Renal cortex interstitium (tissue), 11 donors: ENCODE data around the gene TNRC6C. TPM values are rescaled to one million over a fixed set of nuclear protein-coding genes. Genes with fewer than 3 reads are reported as not detected.
A peak's percentile ranks its signal among the peaks of the same experiment; 100 is the strongest.
"Not testable (repeated sequence)": the region's sequence is repeated elsewhere in the genome, so short reads cannot be mapped to it uniquely, and the experiment has no call there.

ENCODE experiments used
- DNase-seq, 11 donors: peaks; one replicate each; pipeline ENCODE4 v3.0.0-alpha.2; 2013; ENCODE audit warnings: low read depth in 9 of 11, low spot score in 4 of 11; ENCODE audit errors: extremely low read depth in 1 of 11
- polyA plus RNA-seq, 3 donors: library from polyadenylated mRNA; unstranded; fragments of 120-200 nt; gene quantifications; one replicate each; pipeline ENCODE4 v1.2.1, GENCODE V29; 2013; ENCODE audit not compliant: insufficient read length in 3 of 3

TNRC6C gene
- polyA plus RNA-seq, 3 donors, result 11.5 to 18.6 (median 14.0) TPM

DNA sequence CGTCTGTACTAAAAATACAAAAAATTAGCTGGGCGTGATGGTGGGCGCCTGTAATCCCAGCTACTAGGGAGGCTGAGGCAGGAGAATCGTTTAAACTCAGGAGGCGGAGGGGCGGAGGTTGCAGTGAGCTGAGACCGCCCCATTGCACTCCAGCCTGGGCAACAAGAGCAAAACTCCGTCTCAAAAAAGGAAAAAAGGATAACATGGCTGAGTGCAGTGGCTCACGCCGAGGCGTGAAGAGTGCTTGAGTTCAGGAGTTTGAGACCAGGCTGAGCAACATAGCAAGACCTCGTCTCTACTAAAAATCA, 181.3 kb downstream of the TNRC6C start:
- not testable (repeated sequence) for DNase-seq

DNA sequence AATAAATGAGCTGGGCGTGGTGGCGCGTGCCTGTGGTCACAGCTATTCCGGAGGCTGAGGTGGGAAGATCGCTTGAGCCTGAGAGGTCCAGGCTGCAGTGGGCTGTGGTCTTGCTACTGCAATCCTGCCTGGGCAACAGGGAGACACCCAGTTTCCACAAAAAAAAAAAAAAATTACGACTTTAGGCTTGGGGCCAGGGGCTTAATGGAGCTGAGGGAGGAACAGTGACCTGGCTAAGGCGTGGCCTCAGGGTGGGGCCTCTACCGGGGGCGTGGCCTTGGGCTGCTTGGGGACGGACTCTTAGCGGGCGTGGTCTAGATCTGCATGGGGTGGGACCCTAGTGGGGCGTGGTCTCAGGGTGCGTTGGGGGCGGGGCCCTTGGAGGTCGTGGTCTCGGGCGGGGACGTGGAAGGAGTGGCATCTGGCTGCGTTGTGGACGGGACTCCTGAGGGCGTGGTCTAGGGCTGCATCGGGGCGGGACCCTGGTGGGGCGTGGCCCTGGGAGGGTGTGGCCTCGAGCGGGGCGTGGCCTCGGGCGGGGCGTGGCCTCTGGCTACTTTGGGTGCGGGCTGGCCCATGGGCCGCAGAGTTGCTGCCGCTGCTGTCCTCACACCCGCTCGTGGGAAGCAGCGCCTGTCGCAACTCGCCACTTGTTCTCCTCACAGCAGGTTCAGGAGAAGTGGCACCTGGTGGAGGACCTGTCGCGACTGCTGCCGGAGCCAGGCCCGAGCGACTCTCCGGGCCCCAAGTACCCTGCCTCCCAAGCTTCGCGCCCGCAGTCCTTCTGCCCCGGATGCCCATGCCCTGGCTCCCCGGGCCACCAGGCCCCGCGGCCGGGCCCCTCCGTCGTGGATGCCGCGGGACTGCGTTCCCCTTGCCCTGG, 181.9 kb downstream of the TNRC6C start:
- DNase-seq, result peak in 2 of 11 donors; percentile 47 to 82

DNA sequence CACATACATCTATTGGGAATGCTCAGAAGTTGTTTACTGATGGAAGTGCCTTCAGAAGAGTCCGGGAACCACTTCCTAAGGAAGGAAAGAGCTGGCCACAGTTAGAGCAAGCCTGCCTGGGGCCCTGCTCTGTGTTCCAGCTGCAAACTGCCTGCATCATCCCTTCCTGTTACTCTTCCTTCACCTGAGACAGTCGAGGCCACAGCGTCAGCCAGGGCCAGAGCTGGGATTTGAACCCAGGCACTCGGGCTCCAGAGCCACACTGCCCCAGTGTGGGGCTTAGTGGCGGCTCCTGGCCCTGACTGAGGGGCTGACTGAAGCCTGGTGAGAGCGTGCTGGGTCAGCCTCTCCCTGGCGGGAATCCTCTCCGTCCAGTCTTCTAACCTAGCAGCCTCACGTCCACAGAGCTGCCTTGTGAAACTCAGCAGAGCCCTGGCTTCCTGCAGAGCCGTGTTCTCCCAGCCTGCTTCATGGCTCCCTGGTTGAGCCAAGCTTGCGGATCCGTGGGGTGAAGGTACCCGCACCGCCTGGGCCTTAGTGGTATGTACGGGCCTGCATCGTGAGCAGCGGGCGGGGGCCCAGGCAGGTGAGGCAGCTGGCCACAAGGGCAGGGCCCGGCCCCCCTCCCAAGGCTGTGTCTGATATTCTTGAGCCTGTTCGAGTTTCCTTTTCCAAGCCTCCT, 183.1 kb downstream of the TNRC6C start:
- no peak for DNase-seq

DNA sequence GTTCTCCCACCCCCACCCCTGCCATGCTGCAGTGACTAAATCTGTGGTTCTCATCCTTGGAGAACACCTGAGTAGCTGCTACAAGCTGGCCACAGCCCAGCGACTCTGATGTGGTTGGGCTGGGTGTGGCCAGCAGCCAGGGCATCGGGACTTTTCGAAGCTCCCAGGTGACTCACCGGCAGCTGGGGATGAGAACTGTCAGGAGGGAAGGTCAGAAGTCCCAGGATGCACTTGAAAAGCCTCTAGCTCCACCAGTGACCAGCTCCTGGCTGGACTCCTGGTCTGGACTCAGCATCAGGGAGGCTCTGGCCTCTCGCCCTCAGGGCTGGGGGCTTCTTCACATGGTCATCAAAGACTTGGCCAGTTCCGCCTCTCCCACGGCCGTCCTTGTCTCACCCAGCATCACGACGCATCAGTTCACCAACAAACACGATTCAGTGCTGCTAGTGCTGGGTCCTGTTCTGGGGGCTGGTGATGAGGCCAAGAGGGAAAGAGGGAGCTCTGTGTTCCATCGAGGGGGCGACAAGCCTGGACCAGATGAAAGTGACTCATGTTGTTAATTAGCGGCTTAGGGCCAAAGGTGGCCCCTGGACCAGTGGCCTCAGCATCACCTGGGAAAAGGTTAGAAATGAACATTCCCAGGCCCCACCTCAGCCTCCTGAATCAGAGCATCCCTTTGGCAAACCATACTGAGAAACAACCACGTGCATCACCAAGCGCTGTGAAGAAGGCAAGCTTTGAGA, 183.8 kb downstream of the TNRC6C start:
- no peak for DNase-seq

DNA sequence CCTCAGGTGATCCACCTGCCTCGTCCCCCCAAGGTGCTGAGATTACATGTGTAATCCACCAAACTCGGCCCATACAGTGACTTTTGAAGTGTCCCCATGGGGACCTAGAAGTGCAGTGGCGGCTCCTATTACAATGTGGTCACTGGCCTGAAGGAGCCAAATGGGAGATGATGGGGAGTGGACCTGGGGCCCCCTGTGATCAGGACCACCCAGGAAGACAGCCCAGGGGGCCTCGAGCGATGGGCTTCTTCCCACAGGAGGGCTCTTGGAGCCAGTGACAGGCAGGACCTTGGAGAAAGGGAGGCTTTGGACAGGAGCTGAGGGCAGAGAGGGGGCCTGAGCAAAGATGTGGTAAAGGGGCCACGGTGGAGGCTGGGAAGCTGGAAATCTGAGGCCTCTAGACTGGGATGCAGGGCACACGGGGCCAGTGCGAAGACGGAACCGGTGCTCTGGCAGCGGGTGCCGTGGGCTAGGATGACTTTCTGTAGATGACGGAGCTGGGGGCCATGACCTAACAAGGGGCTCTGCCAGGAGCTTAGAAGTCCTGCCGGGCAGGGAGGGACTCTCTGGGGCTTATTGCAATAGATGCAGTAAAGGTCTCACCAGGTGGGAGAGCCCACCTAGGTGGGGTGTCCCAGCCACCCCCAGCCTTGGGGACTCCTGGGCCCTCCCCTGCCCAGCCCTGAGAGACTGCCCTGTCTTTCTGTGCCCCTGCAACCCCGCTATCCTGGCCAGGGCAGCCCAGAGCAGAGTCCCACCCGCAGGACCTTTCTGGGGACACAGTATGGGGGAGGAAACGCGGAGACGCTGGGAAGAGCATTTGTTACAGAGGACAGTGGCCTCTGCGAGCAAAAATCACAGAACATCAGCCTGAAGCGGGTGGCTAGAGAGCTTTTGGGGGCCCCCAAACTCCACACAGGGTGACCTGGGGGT, 185.0 kb downstream of the TNRC6C start:
- no peak for DNase-seq

DNA sequence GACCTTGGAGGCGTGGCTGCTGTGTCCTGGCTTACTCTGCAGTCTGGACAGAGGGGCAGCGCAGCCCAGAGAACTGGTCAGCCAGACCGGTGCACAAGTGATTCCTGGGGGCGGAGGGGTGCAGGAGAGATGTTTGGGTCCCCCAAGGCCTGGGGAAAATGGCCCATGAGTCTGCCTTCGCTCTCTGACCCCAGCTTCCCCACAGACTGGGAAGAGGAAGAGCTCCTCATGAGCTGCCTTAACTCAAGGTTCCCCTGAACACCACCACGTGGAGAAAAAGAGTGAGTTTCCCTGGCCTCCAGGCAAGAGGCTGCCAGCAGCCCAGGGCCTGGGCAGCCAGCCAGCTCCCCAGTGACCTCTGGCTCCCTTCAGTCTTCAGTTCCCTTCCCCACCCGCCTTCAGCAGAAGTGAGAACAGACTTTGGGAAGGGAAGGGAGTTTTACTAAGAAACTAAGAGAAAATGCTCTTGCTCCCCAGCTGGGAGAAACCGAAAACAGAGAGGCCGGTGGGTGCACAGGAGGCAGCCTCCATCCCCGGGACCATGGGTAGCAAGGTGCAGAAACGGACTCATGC, 185.7 kb downstream of the TNRC6C start:
- peak in 3 of 11 donors; percentile 71 to 80 (median 77) for DNase-seq

DNA sequence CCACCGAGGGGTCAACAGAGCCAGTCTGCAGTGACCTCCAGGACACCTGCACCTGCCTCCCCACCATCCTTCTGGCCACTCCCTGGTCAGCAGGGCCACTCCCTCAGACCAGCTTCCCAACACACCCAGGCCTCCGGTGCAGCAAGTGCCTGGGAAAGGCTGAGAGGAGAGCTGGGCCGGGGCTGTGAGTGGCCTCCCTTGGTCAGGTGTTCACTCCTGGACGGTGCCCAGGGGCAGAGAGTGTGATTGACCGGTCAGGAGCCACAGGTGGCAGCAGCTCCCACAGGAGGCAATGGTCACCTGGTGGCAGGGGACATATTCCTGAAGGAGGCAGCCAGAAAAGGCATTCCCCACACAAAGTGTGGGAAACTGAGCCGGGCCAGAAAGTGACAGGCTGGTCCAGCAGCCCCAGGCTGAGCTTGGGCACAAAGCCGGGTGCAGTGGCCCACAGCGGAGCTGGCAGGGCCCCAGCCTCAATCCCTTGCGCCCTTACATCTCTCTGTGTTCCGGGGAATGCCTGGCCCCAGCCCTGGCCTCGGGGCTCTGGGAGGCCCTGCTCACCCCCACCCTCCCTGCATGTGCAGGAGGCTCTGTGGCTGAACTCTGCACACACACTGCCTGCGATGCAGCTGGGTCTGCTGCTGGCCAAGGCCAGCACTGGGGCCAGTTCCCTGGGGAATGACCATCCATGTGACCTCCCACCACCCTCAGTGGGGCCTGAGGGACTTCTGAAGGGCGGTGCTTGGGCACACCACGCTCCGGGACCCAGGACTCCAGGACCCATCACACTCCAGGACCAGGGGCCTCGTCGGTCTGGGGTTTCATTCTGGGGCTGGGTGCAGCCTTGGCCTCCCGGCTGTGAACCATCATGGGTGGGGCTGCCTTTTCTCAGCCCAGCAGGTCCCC, 186.5 kb downstream of the TNRC6C start:
- DNase-seq, result no peak

DNA sequence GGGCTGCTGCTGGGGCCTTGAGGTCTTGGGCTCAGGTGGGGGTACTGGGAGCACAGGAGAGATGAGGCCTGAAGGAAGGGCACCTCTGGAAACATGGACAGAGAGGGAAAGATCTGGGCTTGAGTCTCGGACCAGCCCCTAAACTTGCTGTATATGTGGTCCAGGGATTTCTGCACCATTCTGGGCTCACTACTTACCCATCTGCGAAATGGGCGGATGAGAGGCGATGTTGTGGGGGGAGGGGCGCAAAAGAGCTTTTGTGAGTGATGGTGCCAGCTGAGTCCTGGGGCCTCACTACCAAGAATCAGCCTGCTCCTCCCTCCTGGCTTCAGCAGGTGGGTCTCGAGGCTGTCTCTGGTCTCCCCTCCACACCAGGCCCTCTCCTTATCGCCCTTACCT, 188.0 kb downstream of the TNRC6C start:
- DNase-seq, result no peak

DNA sequence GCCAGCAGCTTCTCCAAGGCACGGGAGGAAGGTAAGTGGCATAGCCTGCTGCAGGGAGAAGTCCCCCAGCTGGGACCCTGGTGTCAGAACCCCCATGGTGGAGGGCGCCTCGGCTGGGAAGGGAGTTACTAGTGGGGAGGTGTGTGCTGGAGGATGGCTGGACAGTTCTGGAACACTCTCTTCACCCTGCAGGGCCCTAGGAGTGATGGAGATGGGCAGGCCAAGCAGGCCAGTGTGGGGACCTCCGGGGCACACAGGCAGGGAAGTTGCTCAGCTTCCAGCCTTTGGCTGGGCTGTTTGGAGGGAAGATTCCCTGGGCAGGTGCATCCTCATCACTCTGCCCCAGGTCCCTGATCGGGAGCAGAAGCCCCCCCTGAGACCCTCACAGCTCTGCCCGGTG, 188.4 kb downstream of the TNRC6C start:
- no peak for DNase-seq

DNA sequence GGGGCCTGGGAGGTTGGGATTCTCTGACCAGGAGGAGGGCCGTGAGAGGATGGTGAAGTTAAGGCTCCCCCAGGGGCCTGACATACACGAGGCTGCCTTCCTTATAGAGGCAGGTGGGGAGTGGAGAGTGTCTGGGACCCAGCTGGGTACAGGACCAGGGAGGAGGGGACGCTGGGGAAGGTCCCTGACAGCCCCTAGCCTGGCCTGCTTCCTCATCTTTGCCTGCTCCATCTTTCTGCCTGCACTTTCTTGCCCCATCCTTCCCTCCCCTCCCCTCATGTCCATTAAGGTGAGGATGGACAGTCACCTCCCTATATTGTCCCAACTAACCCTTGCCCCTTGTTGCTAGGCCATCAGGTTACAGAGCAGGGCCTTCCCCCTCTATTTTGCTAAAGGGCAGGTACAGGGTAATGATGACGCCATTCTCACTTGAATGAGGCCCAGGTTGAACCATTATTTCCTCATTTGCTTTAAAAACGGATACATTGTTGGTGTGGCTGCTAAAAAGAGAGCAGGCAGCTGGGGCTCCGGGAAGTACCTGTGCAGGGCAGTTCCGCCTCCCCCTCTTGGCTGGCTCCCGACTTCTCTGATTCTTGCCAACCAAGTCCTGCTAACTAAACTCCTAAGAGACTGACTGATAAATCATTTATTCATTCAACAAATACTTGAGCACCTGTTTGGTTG, 189.0 kb downstream of the TNRC6C start:
- DNase-seq, result no peak

DNA sequence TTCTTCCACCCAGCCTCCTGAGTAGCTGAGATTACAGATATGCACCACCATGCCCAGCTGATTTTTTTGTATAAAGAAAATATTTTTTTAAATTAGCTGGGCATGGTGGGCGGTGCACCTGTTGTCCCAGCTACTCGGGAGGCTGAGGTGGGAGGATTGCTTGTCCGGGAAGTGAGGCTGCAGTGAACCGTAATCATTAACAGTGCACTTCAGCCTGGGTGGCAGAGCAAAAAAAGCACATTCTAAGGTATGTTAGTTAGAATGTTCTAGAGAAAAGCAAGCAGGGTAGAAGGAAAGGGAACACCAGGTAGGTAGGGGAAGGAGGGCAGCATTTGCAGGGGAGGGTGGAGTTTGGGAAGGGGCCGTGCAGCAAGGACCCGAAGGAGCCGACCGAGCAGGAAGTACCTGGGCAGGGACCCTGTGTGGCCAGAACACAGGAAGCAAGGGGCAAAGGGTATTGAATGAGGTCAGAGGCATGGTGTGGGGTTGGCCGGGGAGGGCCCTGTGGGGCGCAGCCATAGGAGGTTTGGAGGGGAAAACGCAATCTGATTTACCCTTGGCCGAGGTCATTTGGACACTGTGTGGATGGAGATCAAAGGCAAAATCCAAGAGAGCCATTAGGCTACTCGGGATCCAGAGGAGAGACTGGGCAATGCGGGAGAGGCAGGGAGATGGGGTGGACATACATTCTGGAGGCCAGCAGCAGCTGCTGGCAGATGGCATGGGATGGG, 189.9 kb downstream of the TNRC6C start:
- DNase-seq, result no peak

DNA sequence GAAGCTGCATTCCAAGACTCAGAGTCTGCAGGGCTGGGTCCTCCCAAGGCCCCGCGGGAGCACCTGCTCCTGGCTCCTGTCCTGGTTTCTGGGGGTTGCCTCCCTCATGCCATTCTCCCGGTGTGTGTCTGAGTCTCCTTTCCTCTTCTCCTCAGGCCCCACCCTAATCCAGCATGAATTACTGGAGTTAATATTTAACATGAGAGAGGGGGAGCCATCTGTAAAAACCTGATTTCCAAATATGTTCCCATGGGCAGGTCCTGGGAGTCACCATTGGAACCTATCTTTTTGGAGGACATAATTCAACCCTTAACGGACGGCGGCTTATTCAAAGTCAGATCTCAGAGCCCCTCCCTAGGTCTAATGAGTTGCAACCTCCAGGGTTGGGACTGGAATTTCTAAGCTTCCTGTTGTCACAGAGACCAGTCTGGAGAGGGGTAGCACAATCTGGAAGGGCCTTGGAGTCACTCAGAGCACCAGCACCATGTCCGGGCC, 193.1 kb downstream of the TNRC6C start:
- DNase-seq, result no peak

DNA sequence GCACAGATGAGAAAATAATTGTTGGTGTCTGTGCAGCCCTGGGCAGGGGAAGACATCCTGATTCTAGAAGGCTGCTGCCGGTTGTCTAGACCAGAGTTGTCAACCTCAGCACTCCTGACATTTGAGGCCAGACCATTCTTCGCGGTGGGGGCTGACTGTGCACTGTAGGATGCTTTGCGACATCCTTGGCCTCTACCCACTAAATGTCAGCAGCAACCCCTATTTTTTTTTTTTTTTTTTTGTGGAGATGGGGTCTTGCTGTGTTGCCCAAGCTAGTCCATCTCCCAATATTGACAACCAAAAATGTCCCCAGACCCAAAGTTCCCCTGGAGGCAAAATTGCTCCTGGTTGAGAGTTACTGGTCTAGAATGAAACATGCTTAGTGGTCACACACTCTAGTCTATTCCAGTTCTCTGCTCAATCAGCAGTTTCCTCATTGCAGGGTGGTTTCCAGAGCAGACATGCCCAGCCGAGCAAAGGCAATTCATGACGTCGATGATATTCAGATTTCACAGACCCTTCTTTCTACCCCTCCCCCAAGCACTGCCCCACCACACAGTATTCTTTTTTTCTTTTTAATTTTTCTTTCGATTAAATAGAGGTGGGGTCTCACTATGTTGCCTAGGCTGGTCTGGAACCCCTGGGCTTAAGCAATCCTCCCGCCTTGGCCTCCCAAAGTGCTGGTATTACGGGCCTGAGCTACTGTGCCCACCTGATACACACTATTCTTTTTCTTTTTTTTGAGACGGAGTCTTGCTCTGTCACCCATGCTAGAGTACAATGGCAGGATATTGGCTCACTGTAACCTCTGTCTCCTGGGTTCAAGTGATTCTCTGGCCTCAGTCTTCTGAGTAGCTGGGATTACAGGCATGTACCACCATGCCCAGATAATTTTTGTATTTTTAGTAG, 196.7 kb downstream of the TNRC6C start:
- no peak for DNase-seq
